Measurements from ENCODE around the gene UBXN7. TPM values are rescaled to one million over a fixed set of nuclear protein-coding genes. Genes with fewer than 3 reads are reported as not detected.

The UBXN7 gene
- total and polyA plus RNA-seq, 5 donors: 11.6 to 36.3 (median 34.8) TPM

DNA sequence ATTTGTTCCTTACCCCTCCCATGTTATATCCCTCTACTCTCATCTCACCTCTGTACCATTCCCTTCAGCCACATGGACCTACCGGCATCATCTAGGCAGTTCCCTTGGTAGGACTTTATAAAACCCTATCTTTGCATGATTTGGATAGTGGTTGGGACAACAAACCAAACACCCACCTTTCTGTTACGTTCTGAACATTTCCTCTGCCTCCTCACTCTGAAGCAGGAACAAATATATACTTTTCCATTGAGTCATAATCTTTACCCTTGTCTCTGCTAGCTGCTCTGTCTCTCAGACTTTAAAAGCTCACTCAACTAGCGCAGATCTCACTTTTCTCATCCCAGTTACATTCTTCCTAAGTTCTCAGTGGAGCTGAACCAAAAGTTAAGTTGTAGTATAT lies 17.8 kb downstream of the UBXN7 start:
- no peaks in the 10 kb centered on the region for H3K9me3 ChIP-seq (ENCODE audit: control insufficient read depth, low read length)
- intact Hi-C loops (cut with DNase I): no loop called here
- H3K4me3 ChIP-seq (ENCODE audit: low read length): no peak overlapping the region
- no peak overlapping the region for H3K27ac ChIP-seq (ENCODE audit: low read length)
- peaks cover 5% of the 10 kb centered on the region for H3K4me1 ChIP-seq (ENCODE audit: control insufficient read depth, insufficient read depth, low read length)
- ATAC-seq (no peak), DNase-seq (no peak)
- H3K27me3 ChIP-seq (ENCODE audit: control insufficient read depth, insufficient read depth): no peaks in the 10 kb centered on the region
- WGBS: 80% methylated on average over 3 of the region's 3 CpGs

GRCh38 chr3:196412704-196413103 lies 19.5 kb downstream of the UBXN7 start:
- H3K4me1 ChIP-seq (ENCODE audit: control insufficient read depth, insufficient read depth, low read length): no peaks in the 10 kb centered on the region
- no peaks in the 10 kb centered on the region for H3K27me3 ChIP-seq (ENCODE audit: control insufficient read depth, insufficient read depth)
- no peaks in the 10 kb centered on the region for H3K9me3 ChIP-seq (ENCODE audit: control insufficient read depth, low read length)
- ATAC-seq (no peak), DNase-seq (no peak)
- H3K27ac ChIP-seq (ENCODE audit: low read length): no peak overlapping the region
- 91% methylated on average over 5 of the region's 5 CpGs for WGBS
- intact Hi-C loops (cut with DNase I): no loop called here
- no peak overlapping the region for H3K4me3 ChIP-seq (ENCODE audit: low read length)

DNA sequence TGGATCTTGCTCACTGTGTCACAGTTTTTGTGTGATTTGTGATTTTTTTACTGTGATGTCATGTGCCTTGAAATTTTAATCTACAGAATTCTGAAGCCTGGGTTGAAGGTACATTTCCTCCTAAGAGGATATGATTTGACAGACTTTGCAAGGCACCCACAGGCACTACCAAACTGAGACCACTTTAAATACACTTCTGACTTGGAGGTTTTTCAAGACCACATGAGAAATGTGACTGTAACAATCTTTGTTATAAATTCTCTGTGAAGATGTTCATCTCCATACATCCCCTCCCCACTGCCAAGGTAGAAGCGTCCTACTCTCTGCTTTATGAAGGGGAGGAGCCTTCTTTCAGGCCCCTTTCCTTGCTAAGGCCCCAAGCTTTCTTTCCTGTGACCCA lies 22.8 kb downstream of the UBXN7 start:
- intact Hi-C loops (cut with DNase I): no loop called here
- WGBS: 98% methylated on average over 1 of the region's 1 CpG

DNA sequence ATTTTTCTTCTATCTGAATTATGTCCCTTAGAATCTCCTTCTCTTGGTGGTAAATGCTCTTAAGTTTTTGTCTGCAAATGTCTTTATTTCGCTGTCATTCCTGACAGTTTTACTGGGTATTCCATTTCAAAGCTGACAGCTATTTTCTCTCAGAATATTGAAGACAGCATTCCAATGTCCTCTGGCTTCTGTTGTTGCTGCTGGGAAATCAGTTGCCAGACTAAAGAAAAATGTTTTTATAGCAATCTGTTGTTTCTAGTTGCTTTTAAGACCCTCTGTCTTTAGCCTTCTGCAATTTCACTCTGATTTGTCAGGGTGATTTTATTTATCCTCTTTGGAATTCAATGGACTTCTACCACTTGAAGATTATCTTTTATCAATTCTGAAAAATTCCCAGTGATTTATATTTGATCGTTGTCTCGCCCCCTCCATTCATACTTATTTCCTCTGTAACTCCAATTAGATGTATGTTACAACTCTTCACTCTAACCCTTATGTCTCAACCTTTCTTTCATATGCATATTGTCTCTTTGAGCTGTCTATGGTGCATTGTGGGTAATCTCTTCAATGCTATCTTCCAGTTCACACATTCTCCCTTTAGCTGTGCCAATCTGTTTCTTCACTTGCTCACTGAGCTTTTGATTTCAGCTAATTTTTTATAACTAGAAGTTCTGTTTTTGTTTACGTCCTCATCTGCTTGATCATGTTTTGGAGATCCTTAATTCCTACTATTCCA lies 23.5 kb downstream of the UBXN7 start:
- Histone ChIP-seq H3K27ac (ENCODE audit: low read length) (no peak overlapping the region), H3K4me3 (ENCODE audit: low read length) (no peak overlapping the region), H3K9me3 (ENCODE audit: control insufficient read depth, low read length) (no peaks in the 10 kb centered on the region), H3K27me3 (ENCODE audit: control insufficient read depth, insufficient read depth) (no peaks in the 10 kb centered on the region), H3K4me1 (ENCODE audit: control insufficient read depth, insufficient read depth, low read length) (no peaks in the 10 kb centered on the region)
- intact Hi-C loops (cut with DNase I): no loop called here
- ATAC-seq: no peak
- no peak for DNase-seq
- WGBS: 97% methylated on average over 4 of the region's 4 CpGs

More for the DNA sequence above, 22.8 kb downstream of the UBXN7 start:
- DNase-seq (no peak), ATAC-seq (no peak)
- H3K4me1 ChIP-seq (ENCODE audit: control insufficient read depth, insufficient read depth, low read length): no peaks in the 10 kb centered on the region
- H3K27ac ChIP-seq (ENCODE audit: low read length): no peak overlapping the region
- H3K9me3 ChIP-seq (ENCODE audit: control insufficient read depth, low read length): no peaks in the 10 kb centered on the region
- no peaks in the 10 kb centered on the region for H3K27me3 ChIP-seq (ENCODE audit: control insufficient read depth, insufficient read depth)
- no peak overlapping the region for H3K4me3 ChIP-seq (ENCODE audit: low read length)

DNA sequence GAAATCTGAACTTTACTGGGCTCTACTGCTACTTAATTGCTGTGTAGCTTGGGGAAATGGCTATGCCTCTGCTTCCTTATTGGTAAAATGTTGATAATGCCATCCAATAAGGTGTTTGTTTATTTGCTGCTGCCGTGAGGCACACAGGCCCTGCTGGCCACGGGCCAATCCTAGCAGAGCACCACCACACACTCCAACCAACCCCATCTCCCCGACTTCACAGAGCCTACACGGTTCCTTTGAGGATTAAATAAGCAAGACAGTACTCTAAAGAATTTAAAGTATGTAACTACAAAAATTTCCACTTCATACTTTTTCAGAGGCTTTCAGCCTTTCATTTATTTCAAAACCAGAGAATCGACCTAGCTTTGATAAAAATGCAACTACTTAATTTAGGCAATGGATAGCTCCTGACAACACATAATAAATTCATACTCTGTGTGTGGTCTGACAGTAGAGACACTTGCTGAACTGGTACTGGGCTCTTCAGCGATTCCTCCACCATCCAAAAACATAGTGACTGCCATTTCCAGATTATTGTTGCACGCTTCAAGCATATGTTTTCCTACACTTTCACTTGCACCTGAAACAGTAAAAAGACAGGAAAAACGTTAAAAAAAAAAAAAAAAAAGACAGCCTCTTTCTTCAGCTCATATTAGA lies 25.3 kb downstream of the UBXN7 start:
- intact Hi-C loops (cut with DNase I): no loop called here
- no peak for DNase-seq
- WGBS: 66% methylated on average over 8 of the region's 8 CpGs
- no peak overlapping the region for H3K27ac ChIP-seq (ENCODE audit: low read length)
- H3K4me3 ChIP-seq (ENCODE audit: low read length): no peak overlapping the region
- no peak for ATAC-seq
- H3K9me3 ChIP-seq (ENCODE audit: control insufficient read depth, low read length): no peaks in the 10 kb centered on the region
- H3K27me3 ChIP-seq (ENCODE audit: control insufficient read depth, insufficient read depth): no peaks in the 10 kb centered on the region
- no peaks in the 10 kb centered on the region for H3K4me1 ChIP-seq (ENCODE audit: control insufficient read depth, insufficient read depth, low read length)

GRCh38 chr3:196400331-196400730 lies 31.9 kb downstream of the UBXN7 start:
- Histone ChIP-seq H3K4me3 (ENCODE audit: low read length) (no peak overlapping the region), H3K27me3 (ENCODE audit: control insufficient read depth, insufficient read depth) (no peaks in the 10 kb centered on the region), H3K4me1 (ENCODE audit: control insufficient read depth, insufficient read depth, low read length) (peaks cover 1% of the 10 kb centered on the region), H3K9me3 (ENCODE audit: control insufficient read depth, low read length) (no peaks in the 10 kb centered on the region), H3K27ac (ENCODE audit: low read length) (no peak overlapping the region)
- ATAC-seq: no peak
- intact Hi-C loops (cut with DNase I): no loop called here
- DNase-seq: no peak
- 93% methylated on average over 6 of the region's 6 CpGs for WGBS

DNA sequence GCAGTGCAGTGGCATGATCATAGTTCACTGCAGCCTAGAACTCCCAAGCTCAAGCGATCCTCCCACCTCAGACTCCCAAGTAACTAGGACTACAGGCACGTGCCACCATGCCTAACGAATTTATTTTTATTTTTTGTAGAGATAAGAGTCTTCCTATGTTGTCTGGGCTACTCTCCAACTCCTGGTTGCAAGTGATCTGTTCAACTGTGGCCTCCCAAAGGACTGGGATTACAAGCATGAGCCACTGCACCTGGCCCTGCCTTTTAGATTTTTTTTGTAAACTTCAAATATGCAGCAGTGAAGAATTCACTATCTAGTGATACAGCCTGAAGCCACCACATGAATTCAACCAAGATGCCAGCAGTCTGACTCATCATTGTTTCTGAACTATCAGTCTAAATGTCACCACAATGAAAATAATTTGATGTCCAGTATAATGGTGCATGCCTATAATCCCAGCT lies 32.7 kb downstream of the UBXN7 start:
- WGBS: 46% methylated on average over 3 of the region's 3 CpGs
- no peak for ATAC-seq

DNA sequence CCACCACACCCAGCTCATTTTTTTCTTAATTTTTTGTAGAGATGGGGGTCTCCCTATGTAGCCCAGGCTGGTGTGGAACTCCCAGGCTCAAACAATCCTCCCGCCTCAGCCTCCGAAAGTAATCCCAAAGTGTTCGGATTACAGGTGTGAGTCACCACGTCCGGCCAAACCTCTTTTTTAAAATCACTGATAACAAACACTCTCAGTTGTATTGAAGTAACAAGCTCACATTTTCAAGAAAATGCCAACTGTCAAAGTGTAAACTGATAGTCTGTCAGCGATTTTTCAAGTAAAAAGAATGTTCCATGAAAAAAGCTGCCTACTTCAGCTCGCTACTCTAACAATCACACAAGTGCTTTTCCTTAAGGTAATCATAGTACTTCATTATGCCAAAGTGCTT lies 33.4 kb downstream of the UBXN7 start:
- WGBS: 84% methylated on average over 7 of the region's 7 CpGs
- ATAC-seq (no peak), DNase-seq (no peak)
- intact Hi-C loops (cut with DNase I): no loop called here
- Histone ChIP-seq H3K4me3 (ENCODE audit: low read length) (no peak overlapping the region), H3K27ac (ENCODE audit: low read length) (no peak overlapping the region), H3K4me1 (ENCODE audit: control insufficient read depth, insufficient read depth, low read length) (peaks cover 1% of the 10 kb centered on the region), H3K27me3 (ENCODE audit: control insufficient read depth, insufficient read depth) (no peaks in the 10 kb centered on the region), H3K9me3 (ENCODE audit: control insufficient read depth, low read length) (no peaks in the 10 kb centered on the region)

More for the DNA sequence above, 32.7 kb downstream of the UBXN7 start:
- Histone ChIP-seq H3K27me3 (ENCODE audit: control insufficient read depth, insufficient read depth) (no peaks in the 10 kb centered on the region), H3K4me3 (ENCODE audit: low read length) (no peak overlapping the region), H3K9me3 (ENCODE audit: control insufficient read depth, low read length) (no peaks in the 10 kb centered on the region), H3K4me1 (ENCODE audit: control insufficient read depth, insufficient read depth, low read length) (peaks cover 1% of the 10 kb centered on the region), H3K27ac (ENCODE audit: low read length) (no peak overlapping the region)
- no peak for DNase-seq
- intact Hi-C loops (cut with DNase I): no loop called here

GRCh38 chr3:196397941-196398340 lies 34.3 kb downstream of the UBXN7 start:
- no peak for ATAC-seq
- no peak for DNase-seq
- H3K4me1 ChIP-seq (ENCODE audit: control insufficient read depth, insufficient read depth, low read length): peaks cover 1% of the 10 kb centered on the region
- H3K27ac ChIP-seq (ENCODE audit: low read length): no peak overlapping the region
- no peaks in the 10 kb centered on the region for H3K9me3 ChIP-seq (ENCODE audit: control insufficient read depth, low read length)
- no peaks in the 10 kb centered on the region for H3K27me3 ChIP-seq (ENCODE audit: control insufficient read depth, insufficient read depth)
- intact Hi-C loops (cut with DNase I): no loop called here
- H3K4me3 ChIP-seq (ENCODE audit: low read length): no peak overlapping the region
- WGBS: 66% methylated on average over 3 of the region's 3 CpGs

- Histone ChIP-seq H3K27me3 (ENCODE audit: control insufficient read depth, insufficient read depth) (no peaks in the 10 kb centered on the region), H3K27ac (ENCODE audit: low read length) (no peak overlapping the region), H3K9me3 (ENCODE audit: control insufficient read depth, low read length) (no peaks in the 10 kb centered on the region), H3K4me3 (ENCODE audit: low read length) (no peak overlapping the region), H3K4me1 (ENCODE audit: control insufficient read depth, insufficient read depth, low read length) (no peaks in the 10 kb centered on the region)
- ATAC-seq (no peak), DNase-seq (no peak)
- WGBS: 97% methylated on average over 3 of the region's 3 CpGs
- intact Hi-C loops (cut with DNase I): no loop called here
Observed at GRCh38 chr3:196390116-196390515, 42.1 kb downstream of the UBXN7 start.

- Histone ChIP-seq H3K27me3 (ENCODE audit: control insufficient read depth, insufficient read depth) (no peaks in the 10 kb centered on the region), H3K4me3 (ENCODE audit: low read length) (no peak overlapping the region), H3K9me3 (ENCODE audit: control insufficient read depth, low read length) (no peaks in the 10 kb centered on the region), H3K27ac (ENCODE audit: low read length) (no peak overlapping the region), H3K4me1 (ENCODE audit: control insufficient read depth, insufficient read depth, low read length) (no peaks in the 10 kb centered on the region)
- DNase-seq (no peak), ATAC-seq (no peak)
- intact Hi-C loops (cut with DNase I): no loop called here
- 51% methylated on average over 3 of the region's 3 CpGs for WGBS
Observed at GRCh38 chr3:196388956-196389355, 43.3 kb downstream of the UBXN7 start.

Measured in right cardiac atrium (tissue), 5 donors.